Measurements from ENCODE around the gene ZNF19.

ZNF19 gene

GRCh38 chr16:71449020-71449419 is 40.1 kb downstream of the ZNF19 start:
- Histone ChIP-seq H3K9ac (ENCODE audit: low read length in 5 of 5) (peak overlapping the region in 1 of 5 donors; percentile 51), H3K27ac (ENCODE audit: low read depth, low read length) (no peak overlapping the region), H3K36me3 (ENCODE audit: control insufficient read depth in 5 of 5, insufficient read depth in 5 of 5, low read length in 5 of 5) (peaks cover 49 to 62% (median 58%) of the 10 kb centered on the region in 5 donors), H3K4me1 (ENCODE audit: control insufficient read depth in 5 of 5, insufficient read depth in 5 of 5, low read length in 5 of 5) (peaks cover 0 to 4% (median 0%) of the 10 kb centered on the region in 5 donors), H3K9me3 (ENCODE audit: control insufficient read depth in 5 of 5, low read length in 5 of 5) (peaks cover 52 to 83% (median 82%) of the 10 kb centered on the region in 5 donors), H3K4me3 (ENCODE audit: low read depth in 1 of 5, low read length in 5 of 5) (peak overlapping the region; percentile 8 to 61 (median 55)), H3K27me3 (ENCODE audit: control insufficient read depth in 5 of 5, insufficient read depth in 4 of 5, low read length in 5 of 5) (no peaks in the 10 kb centered on the region)

GRCh38 chr16:71448274-71448866 is 40.8 kb downstream of the ZNF19 start:
- H3K4me1 ChIP-seq (ENCODE audit: control insufficient read depth in 5 of 5, insufficient read depth in 5 of 5, low read length in 5 of 5) = peaks cover 0 to 4% (median 0%) of the 10 kb centered on the region in 5 donors
- peaks cover 54 to 89% (median 86%) of the 10 kb centered on the region in 5 donors for H3K9me3 ChIP-seq (ENCODE audit: control insufficient read depth in 5 of 5, low read length in 5 of 5)
- no peak overlapping the region for H3K9ac ChIP-seq (ENCODE audit: low read length in 5 of 5)
- H3K27me3 ChIP-seq (ENCODE audit: control insufficient read depth in 5 of 5, insufficient read depth in 4 of 5, low read length in 5 of 5) = no peaks in the 10 kb centered on the region
- H3K36me3 ChIP-seq (ENCODE audit: control insufficient read depth in 5 of 5, insufficient read depth in 5 of 5, low read length in 5 of 5) = peaks cover 46 to 56% (median 52%) of the 10 kb centered on the region in 5 donors
- peak overlapping the region; percentile 8 to 61 (median 55) for H3K4me3 ChIP-seq (ENCODE audit: low read depth in 1 of 5, low read length in 5 of 5)
- no peak overlapping the region for H3K27ac ChIP-seq (ENCODE audit: low read depth, low read length)

- Histone ChIP-seq H3K9me3 (ENCODE audit: control insufficient read depth in 5 of 5, low read length in 5 of 5) (peaks cover 31 to 73% (median 62%) of the 10 kb centered on the region in 5 donors), H3K4me1 (ENCODE audit: control insufficient read depth in 5 of 5, insufficient read depth in 5 of 5, low read length in 5 of 5) (peaks cover 0 to 3% (median 0%) of the 10 kb centered on the region in 5 donors), H3K36me3 (ENCODE audit: control insufficient read depth in 5 of 5, insufficient read depth in 5 of 5, low read length in 5 of 5) (peaks cover 5 to 10% (median 7%) of the 10 kb centered on the region in 5 donors), H3K27ac (ENCODE audit: low read depth, low read length) (no peak overlapping the region), H3K9ac (ENCODE audit: low read length in 5 of 5) (no peak overlapping the region), H3K4me3 (ENCODE audit: low read depth in 1 of 5, low read length in 5 of 5) (peak overlapping the region in 1 of 5 donors; percentile 4), H3K27me3 (ENCODE audit: control insufficient read depth in 5 of 5, insufficient read depth in 4 of 5, low read length in 5 of 5) (peaks cover 3 to 10% (median 6%) of the 10 kb centered on the region in 5 donors)
These were observed 45.4 kb downstream of the ZNF19 start for GRCh38 chr16:71443714-71444113.

- H3K9me3 ChIP-seq (ENCODE audit: control insufficient read depth in 5 of 5, low read length in 5 of 5) = peaks cover 19 to 60% (median 46%) of the 10 kb centered on the region in 5 donors
- no peaks in the 10 kb centered on the region for H3K4me1 ChIP-seq (ENCODE audit: control insufficient read depth in 5 of 5, insufficient read depth in 5 of 5, low read length in 5 of 5)
- H3K27ac ChIP-seq (ENCODE audit: low read depth, low read length) = no peak within 1 kb of the TSS
- peaks cover 3 to 12% (median 10%) of the 10 kb centered on the region in 5 donors for H3K27me3 ChIP-seq (ENCODE audit: control insufficient read depth in 5 of 5, insufficient read depth in 4 of 5, low read length in 5 of 5)
- H3K9ac ChIP-seq (ENCODE audit: low read length in 5 of 5) = no peak within 1 kb of the TSS
- no peaks in the 10 kb centered on the region for H3K36me3 ChIP-seq (ENCODE audit: control insufficient read depth in 5 of 5, insufficient read depth in 5 of 5, low read length in 5 of 5)
- H3K4me3 ChIP-seq (ENCODE audit: low read depth in 1 of 5, low read length in 5 of 5) = peak within 1 kb of the TSS in 2 of 5 donors; percentile 13 to 18
These were observed 47.1 kb downstream of the ZNF19 start, which contains the start of gene TLE7 for GRCh38 chr16:71442051-71442440. Gene TLE7, minus strand, starts transcription at chr16:71442054. Its CDS starts 8,730 bp downstream, at chr16:71433324.

- H3K9me3 ChIP-seq (ENCODE audit: control insufficient read depth in 5 of 5, low read length in 5 of 5) = peaks cover 14 to 55% (median 41%) of the 10 kb centered on the region in 5 donors
- peak overlapping the region in 2 of 5 donors; percentile 13 to 18 for H3K4me3 ChIP-seq (ENCODE audit: low read depth in 1 of 5, low read length in 5 of 5)
- no peak overlapping the region for H3K9ac ChIP-seq (ENCODE audit: low read length in 5 of 5)
- no peak overlapping the region for H3K27ac ChIP-seq (ENCODE audit: low read depth, low read length)
- peaks cover 3 to 12% (median 10%) of the 10 kb centered on the region in 5 donors for H3K27me3 ChIP-seq (ENCODE audit: control insufficient read depth in 5 of 5, insufficient read depth in 4 of 5, low read length in 5 of 5)
- H3K36me3 ChIP-seq (ENCODE audit: control insufficient read depth in 5 of 5, insufficient read depth in 5 of 5, low read length in 5 of 5) = no peaks in the 10 kb centered on the region
- no peaks in the 10 kb centered on the region for H3K4me1 ChIP-seq (ENCODE audit: control insufficient read depth in 5 of 5, insufficient read depth in 5 of 5, low read length in 5 of 5)
These were observed 47.6 kb downstream of the ZNF19 start for GRCh38 chr16:71441348-71442050.

GRCh38 chr16:71440669-71441347 is 48.3 kb downstream of the ZNF19 start:
- Histone ChIP-seq H3K36me3 (ENCODE audit: control insufficient read depth in 5 of 5, insufficient read depth in 5 of 5, low read length in 5 of 5) (no peaks in the 10 kb centered on the region), H3K27ac (ENCODE audit: low read depth, low read length) (no peak overlapping the region), H3K27me3 (ENCODE audit: control insufficient read depth in 5 of 5, insufficient read depth in 4 of 5, low read length in 5 of 5) (peaks cover 3 to 12% (median 10%) of the 10 kb centered on the region in 5 donors), H3K9ac (ENCODE audit: low read length in 5 of 5) (no peak overlapping the region), H3K4me3 (ENCODE audit: low read depth in 1 of 5, low read length in 5 of 5) (no peak overlapping the region), H3K4me1 (ENCODE audit: control insufficient read depth in 5 of 5, insufficient read depth in 5 of 5, low read length in 5 of 5) (no peaks in the 10 kb centered on the region), H3K9me3 (ENCODE audit: control insufficient read depth in 5 of 5, low read length in 5 of 5) (peaks cover 14 to 49% (median 34%) of the 10 kb centered on the region in 5 donors)

GRCh38 chr16:71439523-71439922 is 49.6 kb downstream of the ZNF19 start:
- H3K27me3 ChIP-seq (ENCODE audit: control insufficient read depth in 5 of 5, insufficient read depth in 4 of 5, low read length in 5 of 5) = peaks cover 3 to 12% (median 10%) of the 10 kb centered on the region in 5 donors
- peaks cover 0 to 4% (median 2%) of the 10 kb centered on the region in 5 donors for H3K4me1 ChIP-seq (ENCODE audit: control insufficient read depth in 5 of 5, insufficient read depth in 5 of 5, low read length in 5 of 5)
- no peak overlapping the region for H3K9ac ChIP-seq (ENCODE audit: low read length in 5 of 5)
- no peak overlapping the region for H3K27ac ChIP-seq (ENCODE audit: low read depth, low read length)
- H3K9me3 ChIP-seq (ENCODE audit: control insufficient read depth in 5 of 5, low read length in 5 of 5) = peaks cover 10 to 37% (median 25%) of the 10 kb centered on the region in 5 donors
- no peaks in the 10 kb centered on the region for H3K36me3 ChIP-seq (ENCODE audit: control insufficient read depth in 5 of 5, insufficient read depth in 5 of 5, low read length in 5 of 5)
- H3K4me3 ChIP-seq (ENCODE audit: low read depth in 1 of 5, low read length in 5 of 5) = no peak overlapping the region

- Histone ChIP-seq H3K27me3 (ENCODE audit: control insufficient read depth in 5 of 5, insufficient read depth in 4 of 5, low read length in 5 of 5) (peaks cover 0 to 16% (median 11%) of the 10 kb centered on the region in 5 donors), H3K27ac (ENCODE audit: low read depth, low read length) (no peak overlapping the region), H3K9ac (ENCODE audit: low read length in 5 of 5) (no peak overlapping the region), H3K9me3 (ENCODE audit: control insufficient read depth in 5 of 5, low read length in 5 of 5) (peaks cover 0 to 7% (median 0%) of the 10 kb centered on the region in 5 donors), H3K36me3 (ENCODE audit: control insufficient read depth in 5 of 5, insufficient read depth in 5 of 5, low read length in 5 of 5) (no peaks in the 10 kb centered on the region), H3K4me3 (ENCODE audit: low read depth in 1 of 5, low read length in 5 of 5) (no peak overlapping the region), H3K4me1 (ENCODE audit: control insufficient read depth in 5 of 5, insufficient read depth in 5 of 5, low read length in 5 of 5) (peaks cover 0 to 7% (median 3%) of the 10 kb centered on the region in 5 donors)
These were observed 52.7 kb downstream of the ZNF19 start for GRCh38 chr16:71436473-71436872.

- Histone ChIP-seq H3K9me3 (ENCODE audit: control insufficient read depth in 5 of 5, low read length in 5 of 5) (peaks cover 0 to 2% (median 0%) of the 10 kb centered on the region in 5 donors), H3K4me3 (ENCODE audit: low read depth in 1 of 5, low read length in 5 of 5) (no peak overlapping the region), H3K36me3 (ENCODE audit: control insufficient read depth in 5 of 5, insufficient read depth in 5 of 5, low read length in 5 of 5) (no peaks in the 10 kb centered on the region), H3K4me1 (ENCODE audit: control insufficient read depth in 5 of 5, insufficient read depth in 5 of 5, low read length in 5 of 5) (peaks cover 0 to 7% (median 3%) of the 10 kb centered on the region in 5 donors), H3K27me3 (ENCODE audit: control insufficient read depth in 5 of 5, insufficient read depth in 4 of 5, low read length in 5 of 5) (peaks cover 3 to 16% (median 10%) of the 10 kb centered on the region in 5 donors), H3K9ac (ENCODE audit: low read length in 5 of 5) (no peak overlapping the region), H3K27ac (ENCODE audit: low read depth, low read length) (no peak overlapping the region)
These were observed 56.2 kb downstream of the ZNF19 start for GRCh38 chr16:71432906-71433305.

Data from subcutaneous abdominal adipose tissue (tissue), 5 donors.